SK-N-MC (cell line): ENCODE results near the gene GNAQ.

Source experiments
- EZH2 ChIP-seq: fragments of 200-600 bp; sonication (generic); IDR thresholded peaks from one replicate; pipeline ENCODE4 v1.6.1; 2017; ENCODE audit warnings: antibody characterized with exemption
- FOXP2 ChIP-seq: optimal IDR thresholded peaks from 2 replicates; pipeline ENCODE3; 2011; ENCODE audit warnings: mild to moderate bottlenecking, moderate library complexity; ENCODE audit not compliant: insufficient read depth; ENCODE audit errors: extremely low read length, control extremely low read depth

DNA sequence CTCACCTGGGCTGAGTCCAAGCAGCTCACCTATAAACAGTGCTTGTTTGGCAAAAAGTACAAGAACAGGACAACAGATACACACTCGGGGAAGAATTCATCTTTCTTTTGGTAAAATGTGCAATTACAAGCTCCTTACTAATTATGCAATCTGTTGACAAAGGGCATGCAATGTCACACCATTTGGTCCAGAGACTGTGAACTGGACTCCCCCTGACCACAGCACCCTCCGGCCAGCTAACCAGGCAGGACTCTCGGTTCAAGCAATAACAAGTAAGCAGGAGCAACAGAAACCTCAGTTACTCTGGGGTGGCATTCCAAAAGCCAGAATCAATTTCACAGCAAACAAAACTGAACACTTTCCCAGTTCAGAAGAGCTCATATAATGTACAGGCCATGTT lies 113.8 kb downstream of the GNAQ start:
- TF ChIP-seq FOXP2 (no peak), EZH2 (no peak)
